GM18873 (cell line): Measurements from ENCODE around the gene TMEM30A.

Source experiments
- ATAC-seq: cut with Tn5 transposase; IDR thresholded peaks from one replicate; pipeline ENCODE4 v1.9.1; 2021; ENCODE audit warnings: mild to moderate bottlenecking, moderate library complexity, moderate number of reproducible peaks; ENCODE audit not compliant: unreplicated experiment, low FRiP score

TMEM30A gene

GRCh38 chr6:75204217-75204958 is 80.2 kb downstream of the TMEM30A start:
- ATAC-seq, result no peak

GRCh38 chr6:75203721-75204120 is 80.9 kb downstream of the TMEM30A start:
- ATAC-seq, result no peak
